T-helper 1 cell (primary cell): ENCODE results near the gene RNF111.
"Not testable (repeated sequence)": the region's sequence is repeated elsewhere in the genome, so short reads cannot be mapped to it uniquely, and the experiment has no call there.

ENCODE experiments used
- DNase-seq, 5 donors: peaks; one replicate each; pipeline ENCODE4 v3.0.0-alpha.2; 2012 to 2020

RNF111 gene

DNA sequence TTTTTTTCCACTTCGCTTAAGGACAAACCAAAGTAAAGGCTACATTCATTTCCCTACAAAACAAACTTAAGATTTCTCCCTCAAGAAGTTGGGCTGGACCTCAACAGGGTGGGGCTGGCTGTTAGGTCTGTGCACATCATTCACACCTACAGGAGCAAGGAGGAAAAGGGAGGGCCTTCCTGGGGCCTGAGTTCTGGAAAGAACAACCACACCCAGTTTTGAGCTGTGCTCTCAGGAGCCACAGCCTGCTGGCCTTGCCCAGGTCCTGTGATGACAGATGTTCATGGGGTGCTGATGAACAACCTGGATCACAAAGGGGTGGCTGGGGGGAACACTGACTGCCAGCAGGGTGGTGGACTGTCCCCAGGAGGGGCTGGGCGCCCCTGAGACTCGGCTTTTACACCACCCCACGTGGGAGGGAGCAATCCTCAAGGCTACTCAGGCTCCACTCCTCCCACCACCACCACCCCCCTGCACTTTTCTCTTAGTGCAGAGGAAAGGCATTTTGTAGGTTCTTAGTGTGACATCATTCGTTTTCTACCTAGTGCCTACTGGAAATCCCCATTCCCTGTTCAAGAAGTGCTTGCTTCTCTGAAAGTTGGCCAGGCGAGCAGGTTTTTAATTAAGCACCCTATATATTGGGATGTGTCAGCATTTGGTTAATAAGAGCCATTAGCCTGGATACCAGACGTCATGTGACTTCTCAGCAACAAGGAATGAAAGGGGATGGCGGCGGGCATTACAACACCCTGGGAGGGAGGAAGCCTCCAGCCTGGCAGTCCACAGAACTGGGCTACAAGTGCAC lies 153.2 kb downstream of the RNF111 start:
- no peak for DNase-seq

DNA sequence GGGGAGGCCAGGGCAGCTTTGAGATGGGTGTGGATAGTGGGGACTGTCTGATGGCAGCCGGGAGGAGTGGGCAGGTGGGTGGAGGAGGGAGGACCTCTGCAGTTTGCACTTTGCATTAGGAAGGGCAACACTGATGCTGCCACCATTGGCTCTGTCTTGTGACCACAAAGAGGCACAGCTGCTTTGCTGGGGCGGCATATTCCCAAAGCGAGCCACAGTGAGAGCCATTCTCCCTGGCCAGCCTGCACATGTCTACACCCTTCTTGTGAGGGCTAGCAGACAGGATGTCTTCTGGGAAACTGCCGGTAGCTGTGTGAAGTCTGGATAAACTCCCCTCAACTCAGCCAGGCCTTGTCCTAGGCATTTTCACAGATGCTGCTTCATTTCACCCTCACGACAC lies 155.8 kb downstream of the RNF111 start:
- no peak for DNase-seq

DNA sequence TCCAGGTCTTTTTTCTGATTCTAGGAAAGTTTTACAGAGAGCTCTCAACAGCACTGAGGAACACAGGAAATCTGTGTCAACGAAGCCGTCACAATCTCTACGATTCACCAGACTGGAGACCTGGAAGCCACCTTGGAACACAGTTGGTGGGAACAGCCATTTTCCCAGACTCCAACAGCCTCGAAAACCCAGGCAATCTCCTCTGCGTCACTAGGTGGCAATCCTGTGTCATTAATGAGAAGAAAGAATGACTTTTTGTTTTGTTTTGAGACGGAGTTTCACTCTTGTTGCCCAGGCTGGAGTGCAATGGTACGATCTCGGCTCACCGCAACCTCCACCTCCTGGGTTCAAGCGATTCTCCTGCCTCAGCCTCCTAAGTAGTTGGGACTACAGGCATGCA lies 157.1 kb downstream of the RNF111 start:
- not testable (repeated sequence) for DNase-seq
